Testis (tissue), 3 donors: ENCODE measurements around the gene BACE2. TPM values are rescaled to one million over a fixed set of nuclear protein-coding genes. Genes with fewer than 3 reads are reported as not detected.
"Not testable (repeated sequence)": the region's sequence is repeated elsewhere in the genome, so short reads cannot be mapped to it uniquely, and the experiment has no call there.

Experiments used
- DNase-seq: peaks from one replicate; pipeline ENCODE4 v3.0.0-alpha.2; 2019
- H3K27ac ChIP-seq, 2 donors: fragments of 200-600 bp; sonication (generic); one replicate each; pipeline ENCODE4 v1.5.1; 2019
- H3K27me3 ChIP-seq: fragments of 200-600 bp; sonication (generic); one replicate; pipeline ENCODE4 v1.5.1; 2019
- H3K36me3 ChIP-seq: fragments of 200-600 bp; sonication (generic); one replicate; pipeline ENCODE4 v1.5.1; 2017; ENCODE audit warnings: low read depth; ENCODE audit errors: missing control alignments
- H3K4me1 ChIP-seq: fragments of 200-600 bp; sonication (generic); one replicate; pipeline ENCODE4 v1.5.1; 2019
- H3K4me3 ChIP-seq, 2 donors: fragments of 200-600 bp; sonication (generic); one replicate each; pipeline ENCODE4 v1.5.1; 2017 to 2019
- H3K9me3 ChIP-seq: fragments of 200-600 bp; sonication (generic); one replicate; pipeline ENCODE4 v1.5.1; 2017
- CTCF ChIP-seq, 3 experiments: fragments of 450-650 bp in 2 of 3; fragments of 200-600 bp in 1 of 3; sonication (generic) in 1 of 3; IDR thresholded peaks; one replicate each; pipeline ENCODE4 v1.5.1; 2016 to 2019; ENCODE audit warnings: antibody characterized with exemption in 3 of 3, mild to moderate bottlenecking in 2 of 3, moderate library complexity in 1 of 3
- POLR2A ChIP-seq: fragments of 450-650 bp; IDR thresholded peaks from one replicate; pipeline ENCODE4 v1.6.1; 2017; ENCODE audit warnings: antibody characterized with exemption, mild to moderate bottlenecking, moderate library complexity
- WGBS, 2 donors: methylation state at CpG; one replicate each; pipeline ENCODE4 v1.1.5; 2018; 5-methylcytosine and 5-hydroxymethylcytosine counted together
- intact Hi-C: fragments of 100-400 bp; cut with DNase I; formaldehyde crosslinking; loops from one replicate; pipeline ENCODE4 v1.15.1; 2023; ENCODE audit warnings: low total_unique reads
- polyA plus RNA-seq: library from polyadenylated mRNA; stranded (reverse); fragments of 350-450 nt; fragmentation: Illumina TruSeq; extraction: RNeasy Lipid Tissue Mini Kit (QIAGEN cat#74804); gene quantifications from one replicate; pipeline ENCODE4 v1.2.3, GENCODE V29; 2014; ENCODE audit warnings: low read depth, low replicate concordance; ENCODE audit not compliant: insufficient read depth
- total RNA-seq, 2 donors: library from RNA; depleted of rRNA; stranded (reverse); fragments of >200 nt; gene quantifications; one replicate each; pipeline ENCODE4 v1.2.3, GENCODE V29; 2016

BACE2 gene
- total and polyA plus RNA-seq, 3 donors from 2014 or later, result 17.4 to 28.6 (median 21.8) TPM

- intact Hi-C loops, result no loop called here
- no peak for DNase-seq
- Histone ChIP-seq H3K4me1 (no peaks in the 10 kb centered on the region), H3K27me3 (no peaks in the 10 kb centered on the region), H3K4me3 (no peak overlapping the region), H3K36me3 (no peaks in the 10 kb centered on the region), H3K27ac (no peak overlapping the region), H3K9me3 (no peaks in the 10 kb centered on the region)
- 87 to 88% methylated on average over 4 of the region's 4 CpGs for WGBS, 2 donors
- TF ChIP-seq POLR2A (no peak), CTCF (IDR thresholded peaks at IDR 0.05) (no peak)
These were observed 127.8 kb downstream of the BACE2 start for GRCh38 chr21:41295721-41296254.

- TF ChIP-seq CTCF (IDR thresholded peaks at IDR 0.05) (no peak), POLR2A (no peak)
- Histone ChIP-seq H3K27ac (no peak overlapping the region), H3K36me3 (no peaks in the 10 kb centered on the region), H3K4me1 (no peaks in the 10 kb centered on the region), H3K27me3 (no peaks in the 10 kb centered on the region), H3K4me3 (no peak overlapping the region), H3K9me3 (no peaks in the 10 kb centered on the region)
- DNase-seq, result no peak
- WGBS, 2 donors, result 42 to 60% methylated on average over 1 of the region's 1 CpG
- intact Hi-C loops, result no loop called here
These were observed 135.0 kb downstream of the BACE2 start for GRCh38 chr21:41302976-41303375.

GRCh38 chr21:41304068-41304720 lies 136.2 kb downstream of the BACE2 start:
- Histone ChIP-seq H3K36me3 (no peaks in the 10 kb centered on the region), H3K9me3 (no peaks in the 10 kb centered on the region), H3K4me3 (peak overlapping the region; percentile 50 to 53), H3K27ac (no peak overlapping the region), H3K4me1 (no peaks in the 10 kb centered on the region), H3K27me3 (no peaks in the 10 kb centered on the region)
- intact Hi-C loops, result no loop called here
- TF ChIP-seq CTCF (IDR thresholded peaks at IDR 0.05) (no peak), POLR2A (no peak)
- 79 to 91% methylated on average over 24 to 35 of the region's 40 CpGs for WGBS, 2 donors
- peak; percentile 56 for DNase-seq

GRCh38 chr21:41307219-41307618 lies 139.3 kb downstream of the BACE2 start:
- no peak overlapping the region for H3K4me3 ChIP-seq
- no peaks in the 10 kb centered on the region for H3K36me3 ChIP-seq
- intact Hi-C loops, result no loop called here

GRCh38 chr21:41313285-41314164 lies 145.6 kb downstream of the BACE2 start:
- 97 to 98% methylated on average over 4 to 6 of the region's 8 CpGs for WGBS, 2 donors
- H3K4me3 ChIP-seq, H3K36me3 ChIP-seq, DNase-seq, H3K4me1 ChIP-seq, H3K27me3 ChIP-seq, H3K9me3 ChIP-seq, intact Hi-C loops, H3K27ac ChIP-seq: not testable (repeated sequence)

More at GRCh38 chr21:41307219-41307618, 139.3 kb downstream of the BACE2 start:
- H3K9me3 ChIP-seq, result no peaks in the 10 kb centered on the region
- no peak for TF ChIP-seq CTCF (IDR thresholded peaks at IDR 0.05)
- H3K4me1 ChIP-seq, result no peaks in the 10 kb centered on the region
- DNase-seq, result no peak
- no peaks in the 10 kb centered on the region for H3K27me3 ChIP-seq
- H3K27ac ChIP-seq, result no peak overlapping the region
